ENCODE measurements around the gene STEAP3.

Gene STEAP3

GRCh38 chr2:119282146-119282995, 58.7 kb downstream of the STEAP3 start:
- TF ChIP-seq FOXP2 (optimal IDR thresholded peaks at IDR 0.05; ENCODE audit: borderline replicate concordance, extremely low read depth, extremely low read length, insufficient read depth) (no peak), SIN3A (IDR thresholded peaks at IDR 0.05; ENCODE audit: borderline replicate concordance, insufficient read depth, low read length) (no peak), TAF1 (IDR thresholded peaks at IDR 0.05; ENCODE audit: borderline replicate concordance, insufficient read depth, low read length) (no peak), REST (IDR thresholded peaks at IDR 0.05; ENCODE audit: insufficient read depth in 1 of 2, low read depth in 2 of 2, low read length in 2 of 2) (no peak), POLR2AphosphoS5 (IDR thresholded peaks at IDR 0.05; ENCODE audit: low read depth, low read length) (no peak)

- TF ChIP-seq TAF1 (IDR thresholded peaks at IDR 0.05; ENCODE audit: borderline replicate concordance, insufficient read depth, low read length): no peak
- no peak for TF ChIP-seq REST (IDR thresholded peaks at IDR 0.05; ENCODE audit: insufficient read depth in 1 of 2, low read depth in 2 of 2, low read length in 2 of 2)
- no peak for TF ChIP-seq POLR2AphosphoS5 (IDR thresholded peaks at IDR 0.05; ENCODE audit: low read depth, low read length)
- no peak for TF ChIP-seq SIN3A (IDR thresholded peaks at IDR 0.05; ENCODE audit: borderline replicate concordance, insufficient read depth, low read length)
- TF ChIP-seq FOXP2 (optimal IDR thresholded peaks at IDR 0.05; ENCODE audit: borderline replicate concordance, extremely low read depth, extremely low read length, insufficient read depth): no peak
Measured at GRCh38 chr2:119282996-119283511, 59.4 kb downstream of the STEAP3 start.

GRCh38 chr2:119283873-119284331, 60.3 kb downstream of the STEAP3 start:
- TF ChIP-seq REST (IDR thresholded peaks at IDR 0.05; ENCODE audit: insufficient read depth in 1 of 2, low read depth in 2 of 2, low read length in 2 of 2) (no peak), TAF1 (IDR thresholded peaks at IDR 0.05; ENCODE audit: borderline replicate concordance, insufficient read depth, low read length) (no peak), POLR2AphosphoS5 (IDR thresholded peaks at IDR 0.05; ENCODE audit: low read depth, low read length) (no peak), FOXP2 (optimal IDR thresholded peaks at IDR 0.05; ENCODE audit: borderline replicate concordance, extremely low read depth, extremely low read length, insufficient read depth) (no peak), SIN3A (IDR thresholded peaks at IDR 0.05; ENCODE audit: borderline replicate concordance, insufficient read depth, low read length) (no peak)

- no peak for TF ChIP-seq REST (IDR thresholded peaks at IDR 0.05; ENCODE audit: insufficient read depth in 1 of 2, low read depth in 2 of 2, low read length in 2 of 2)
- no peak for TF ChIP-seq POLR2AphosphoS5 (IDR thresholded peaks at IDR 0.05; ENCODE audit: low read depth, low read length)
- TF ChIP-seq SIN3A (IDR thresholded peaks at IDR 0.05; ENCODE audit: borderline replicate concordance, insufficient read depth, low read length): no peak
- TF ChIP-seq FOXP2 (optimal IDR thresholded peaks at IDR 0.05; ENCODE audit: borderline replicate concordance, extremely low read depth, extremely low read length, insufficient read depth): no peak
- TF ChIP-seq TAF1 (IDR thresholded peaks at IDR 0.05; ENCODE audit: borderline replicate concordance, insufficient read depth, low read length): no peak
Measured at GRCh38 chr2:119286661-119287060, 63.0 kb downstream of the STEAP3 start.

Measured in PFSK-1 (cell line).